Small intestine (tissue), 7 donors: ENCODE data around the gene GARIN5B. TPM values are rescaled to one million over a fixed set of nuclear protein-coding genes. Genes with fewer than 3 reads are reported as not detected.

Experiments
- DNase-seq, 2 donors: peaks; one replicate each; pipeline versions ENCODE4 v3.0.0 to v3.0.0-alpha.2; 2013
- FAIRE-seq: peaks from 2 replicates; lab custom pipeline; 2012; peaks lifted over from hg19 to GRCh38; lab: Jason Lieb, UNC
- H3K27ac ChIP-seq, 3 donors: one replicate each; pipeline ENCODE4 v1.5.1; 2013; ENCODE audit warnings: low read length in 2 of 3, mild to moderate bottlenecking in 2 of 3, control low read depth in 1 of 3, inconsistent platforms in 1 of 3, low read depth in 1 of 3, moderate library complexity in 1 of 3
- H3K27me3 ChIP-seq, 3 donors: one replicate each; pipeline ENCODE4 v1.6.1; 2013; ENCODE audit warnings: low read length in 3 of 3, inconsistent platforms in 1 of 3; ENCODE audit not compliant: control insufficient read depth in 3 of 3, insufficient read depth in 3 of 3
- H3K36me3 ChIP-seq, 3 donors: one replicate each; pipeline ENCODE4 v1.6.1; 2013; ENCODE audit warnings: low read length in 3 of 3, inconsistent platforms in 1 of 3, low read depth in 1 of 3, mild to moderate bottlenecking in 1 of 3, moderate library complexity in 1 of 3; ENCODE audit not compliant: control insufficient read depth in 3 of 3, insufficient read depth in 2 of 3
- H3K4me1 ChIP-seq, 3 donors: one replicate each; pipeline ENCODE4 v1.6.1; 2013; ENCODE audit warnings: low read length in 2 of 3, inconsistent platforms in 1 of 3, low read depth in 1 of 3, mild to moderate bottlenecking in 1 of 3, moderate library complexity in 1 of 3; ENCODE audit not compliant: control insufficient read depth in 3 of 3, insufficient read depth in 2 of 3
- H3K4me3 ChIP-seq, 3 donors: one replicate each; pipeline ENCODE4 v1.5.1; 2013; ENCODE audit warnings: low read length in 3 of 3, control low read depth in 1 of 3, inconsistent platforms in 1 of 3, low read depth in 1 of 3, mild to moderate bottlenecking in 1 of 3, moderate library complexity in 1 of 3
- H3K9me3 ChIP-seq, 2 donors: one replicate each; pipeline ENCODE4 v1.6.1; 2013; ENCODE audit warnings: low read depth in 1 of 2, low read length in 1 of 2; ENCODE audit not compliant: control insufficient read depth in 2 of 2, insufficient read depth in 1 of 2
- WGBS, 3 donors: extraction: QIAGEN DNeasy Blood & Tissue Kit; methylation state at CpG; one replicate each; pipeline ENCODE4 v1.1.7; 2013; 5-methylcytosine and 5-hydroxymethylcytosine counted together
- polyA plus RNA-seq, 4 donors: library from polyadenylated mRNA; stranded (reverse) in 3 of 4; unstranded in 1 of 4; fragments of 200-250 nt in 3 of 4; fragments of 120-200 nt in 1 of 4; gene quantifications; one replicate each; pipeline versions ENCODE4 v1.2.1 to v1.2.3, GENCODE V29; 2013
- donor health status: healthy with polysubstance abuse.
- donor health status: control.
- donor health status: control.
- donor health status: Bipolar disorder and iron deficiency.
- donor health status: healthy.

GARIN5B gene
- polyA plus RNA-seq, 4 donors, result 0.03 TPM; not detected in 3

DNA sequence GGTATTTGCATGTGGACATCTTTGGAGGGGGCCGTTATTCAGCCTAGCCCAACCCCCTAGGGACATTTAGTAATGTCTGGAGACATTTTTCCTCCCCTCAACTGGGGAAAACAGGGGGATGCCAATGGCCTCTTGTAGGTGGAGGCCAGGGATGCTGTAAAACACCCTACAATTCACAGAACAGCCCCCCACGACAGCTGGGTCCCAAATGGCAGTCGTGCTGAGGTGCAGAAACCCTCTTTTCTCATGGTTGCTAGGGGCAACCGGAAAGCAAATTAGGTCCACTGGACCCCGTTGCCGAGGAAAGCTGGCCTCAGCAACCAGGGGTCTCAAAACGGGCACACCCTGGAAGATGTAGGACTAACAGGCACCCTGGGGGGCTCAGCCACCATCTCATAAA, 52.6 kb downstream of the GARIN5B start:
- Histone ChIP-seq H3K36me3 (peaks cover 0 to 61% (median 0%) of the 10 kb centered on the region in 3 donors), H3K4me3 (no peak overlapping the region), H3K4me1 (no peaks in the 10 kb centered on the region), H3K27ac (no peak overlapping the region), H3K9me3 (peaks cover 0 to 12% of the 10 kb centered on the region in 2 donors), H3K27me3 (no peaks in the 10 kb centered on the region)
- no peak for DNase-seq
- 74 to 78% (median 77%) methylated on average over 7 of the region's 7 CpGs for whole genome bisulfite sequencing, 3 donors
- FAIRE-seq, result no peak

DNA sequence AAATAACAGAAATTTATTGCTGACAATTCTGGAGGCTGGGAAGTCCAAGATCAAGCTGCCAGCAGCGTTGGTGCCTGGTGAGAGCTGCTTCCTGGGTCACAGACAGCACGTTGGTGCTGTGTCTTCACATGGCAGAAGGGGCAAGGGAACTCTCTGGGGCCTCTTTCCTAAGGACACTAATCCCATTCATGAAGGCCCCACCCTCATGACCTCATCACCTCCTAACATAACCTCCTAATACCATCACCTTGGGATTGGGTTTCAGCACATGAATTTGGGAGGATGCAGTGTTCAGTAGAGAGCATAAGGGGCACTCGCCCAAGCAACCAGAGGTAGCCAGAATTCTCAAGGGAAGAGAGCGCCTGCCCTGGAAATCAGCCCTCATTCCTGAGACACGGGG, 53.6 kb downstream of the GARIN5B start:
- DNase-seq (no peak), FAIRE-seq (no peak)
- WGBS, 3 donors, result 90 to 91% (median 91%) methylated on average over 5 of the region's 5 CpGs
- Histone ChIP-seq H3K4me3 (no peak overlapping the region), H3K27ac (no peak overlapping the region), H3K9me3 (peaks cover 0 to 12% of the 10 kb centered on the region in 2 donors), H3K36me3 (peaks cover 0 to 52% (median 0%) of the 10 kb centered on the region in 3 donors), H3K4me1 (no peaks in the 10 kb centered on the region), H3K27me3 (no peaks in the 10 kb centered on the region)

DNA sequence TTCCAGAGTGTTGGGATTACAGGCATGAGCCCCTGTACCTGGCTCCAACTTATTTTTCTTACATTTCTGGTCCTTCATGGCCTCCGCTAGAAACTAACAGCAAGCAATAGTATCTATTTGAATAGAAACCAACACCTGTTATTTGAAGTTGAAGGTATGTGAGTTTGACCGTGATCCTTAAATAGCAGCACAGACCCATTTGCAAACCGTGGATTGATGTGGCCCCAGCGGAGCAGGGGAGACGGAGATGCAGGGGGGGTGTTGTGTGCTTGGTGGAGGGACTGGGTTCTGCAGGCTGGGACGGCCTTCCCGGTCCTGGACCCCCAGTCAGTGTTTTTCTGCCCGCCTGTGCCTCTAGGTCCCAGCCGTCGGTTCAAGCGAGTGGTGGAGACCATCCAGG, 54.8 kb downstream of the GARIN5B start:
- 87 to 93% (median 89%) methylated on average over 9 to 11 of the region's 11 CpGs for WGBS, 3 donors
- no peak overlapping the region for H3K27ac ChIP-seq
- FAIRE-seq, result no peak
- peaks cover 0 to 12% of the 10 kb centered on the region in 2 donors for H3K9me3 ChIP-seq
- H3K4me1 ChIP-seq, result no peaks in the 10 kb centered on the region
- peaks cover 0 to 42% (median 0%) of the 10 kb centered on the region in 3 donors for H3K36me3 ChIP-seq
- no peak overlapping the region for H3K4me3 ChIP-seq
- no peak for DNase-seq
- H3K27me3 ChIP-seq, result no peaks in the 10 kb centered on the region

DNA sequence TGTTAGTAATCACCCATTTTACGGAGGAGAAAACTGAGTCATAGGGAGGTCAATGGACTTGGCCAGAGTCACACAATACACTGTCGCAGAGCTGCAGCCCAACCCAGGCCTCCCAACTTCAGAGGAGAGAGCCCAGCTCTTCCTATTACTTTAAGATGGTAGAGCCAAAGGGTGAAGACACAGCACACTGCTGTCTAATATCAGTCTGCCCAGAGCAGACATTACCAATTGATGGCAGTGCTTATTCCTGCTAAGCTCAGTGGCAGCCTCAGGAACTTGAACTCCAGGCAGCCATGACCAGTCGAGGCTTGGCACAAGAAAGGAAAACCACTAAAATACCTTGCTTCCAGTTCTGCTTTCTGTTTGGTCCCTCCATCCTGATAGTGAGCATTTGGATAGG, 56.3 kb downstream of the GARIN5B start:
- no peaks in the 10 kb centered on the region for H3K27me3 ChIP-seq
- H3K9me3 ChIP-seq, result peaks cover 0 to 12% of the 10 kb centered on the region in 2 donors
- peaks cover 0 to 3% (median 2%) of the 10 kb centered on the region in 3 donors for H3K4me1 ChIP-seq
- FAIRE-seq (no peak), DNase-seq (no peak)
- WGBS, 3 donors, result 65 to 77% (median 68%) methylated on average over 3 of the region's 3 CpGs
- H3K4me3 ChIP-seq, result no peak overlapping the region
- no peak overlapping the region for H3K27ac ChIP-seq
- H3K36me3 ChIP-seq, result peaks cover 0 to 33% (median 0%) of the 10 kb centered on the region in 3 donors

DNA sequence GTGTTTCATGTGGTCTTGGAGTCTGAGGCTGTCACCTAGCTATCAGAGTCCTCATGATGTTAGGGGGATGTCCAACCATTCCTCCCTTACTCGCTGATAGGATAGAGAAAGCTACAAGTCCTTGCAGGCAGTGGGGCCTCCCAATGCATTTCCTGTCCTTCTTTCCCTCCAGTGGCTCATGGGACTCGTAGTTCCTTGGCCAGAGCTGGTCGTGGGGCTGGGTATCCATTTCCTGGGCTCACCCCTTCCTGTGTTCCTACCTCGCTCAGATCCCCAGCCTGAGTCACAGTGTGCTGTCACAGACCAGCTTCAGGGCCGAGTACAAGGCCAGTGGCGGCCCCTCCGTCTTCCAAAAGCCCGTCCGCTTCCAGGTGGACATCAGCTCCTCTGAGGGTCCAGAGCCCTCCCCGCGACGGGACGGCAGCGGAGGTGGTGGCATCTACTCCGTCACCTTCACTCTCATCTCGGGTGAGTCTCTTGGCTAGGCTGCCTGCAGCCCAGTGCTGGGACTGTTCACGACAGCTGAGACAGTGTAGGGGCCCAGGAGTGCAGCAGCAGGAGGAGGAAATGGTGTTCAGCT, 57.0 kb downstream of the GARIN5B start:
- H3K9me3 ChIP-seq, result peaks cover 0 to 12% of the 10 kb centered on the region in 2 donors
- H3K27ac ChIP-seq, result no peak overlapping the region
- peaks cover 0 to 26% (median 0%) of the 10 kb centered on the region in 3 donors for H3K36me3 ChIP-seq
- no peak for DNase-seq
- H3K4me1 ChIP-seq, result peaks cover 0 to 8% (median 2%) of the 10 kb centered on the region in 3 donors
- no peak for FAIRE-seq
- H3K4me3 ChIP-seq, result no peak overlapping the region
- H3K27me3 ChIP-seq, result no peaks in the 10 kb centered on the region
- WGBS, 3 donors, result 87 to 90% (median 89%) methylated on average over 17 of the region's 17 CpGs

DNA sequence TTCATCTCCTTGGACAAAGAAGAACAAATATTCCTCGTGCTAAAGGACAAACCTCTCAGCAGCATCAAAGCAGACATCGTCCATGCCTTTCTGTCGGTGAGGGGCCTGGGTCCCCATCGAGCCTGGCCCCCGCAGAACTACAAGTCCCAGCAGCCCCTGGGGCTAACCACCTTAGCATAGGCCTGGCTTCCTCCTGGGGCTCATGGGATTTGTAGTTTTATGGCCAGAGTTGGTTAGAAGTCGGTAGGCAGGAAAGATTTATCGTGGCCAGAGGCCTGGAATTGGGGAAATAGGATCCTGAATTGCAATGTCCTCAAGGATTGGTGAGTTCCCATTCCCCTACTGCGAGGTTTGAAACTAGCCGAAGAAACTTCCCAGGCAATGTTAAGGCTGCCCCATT, 57.6 kb downstream of the GARIN5B start:
- 64 to 81% (median 73%) methylated on average over 9 of the region's 9 CpGs for WGBS, 3 donors
- peak in 1 of 2 donors; percentile 49 for DNase-seq
- Histone ChIP-seq H3K4me1 (peaks cover 0 to 8% (median 2%) of the 10 kb centered on the region in 3 donors), H3K36me3 (peaks cover 0 to 25% (median 0%) of the 10 kb centered on the region in 3 donors), H3K27ac (no peak overlapping the region), H3K27me3 (no peaks in the 10 kb centered on the region), H3K4me3 (no peak overlapping the region), H3K9me3 (peaks cover 0 to 12% of the 10 kb centered on the region in 2 donors)
- no peak for FAIRE-seq

DNA sequence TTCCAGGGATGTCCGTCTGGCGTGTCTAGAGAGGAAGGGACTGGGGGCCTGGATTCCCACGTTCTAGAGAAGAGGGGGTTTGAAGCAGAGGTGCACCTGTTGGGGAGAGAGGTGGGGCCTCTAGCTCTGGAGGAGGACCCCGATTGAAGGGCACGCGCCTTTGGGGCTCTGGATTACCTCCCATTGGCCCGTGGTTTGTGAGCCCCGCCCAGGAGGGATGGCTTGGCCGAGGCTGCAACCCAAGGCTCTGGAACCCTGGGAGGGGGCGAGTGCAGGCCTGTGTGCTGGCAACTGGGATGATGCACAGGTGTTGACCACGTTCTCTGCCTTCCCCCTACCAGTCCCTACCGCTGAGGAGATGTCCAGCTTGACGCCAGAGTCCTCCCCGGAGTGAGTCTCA, 58.1 kb downstream of the GARIN5B start:
- WGBS, 3 donors, result 78 to 82% (median 82%) methylated on average over 14 of the region's 14 CpGs
- DNase-seq, result peak in 1 of 2 donors; percentile 1

More for the DNA sequence above, 58.1 kb downstream of the GARIN5B start:
- Histone ChIP-seq H3K27ac (no peak overlapping the region), H3K27me3 (no peaks in the 10 kb centered on the region), H3K36me3 (peaks cover 0 to 23% (median 0%) of the 10 kb centered on the region in 3 donors), H3K4me3 (no peak overlapping the region), H3K9me3 (peaks cover 0 to 12% of the 10 kb centered on the region in 2 donors), H3K4me1 (peaks cover 0 to 8% (median 2%) of the 10 kb centered on the region in 3 donors)
- FAIRE-seq, result no peak
